Heart left ventricle (tissue), 13 donors: Measurements from ENCODE around the gene DHX38.

ENCODE experiments used
- POLR2A ChIP-seq, 2 donors: fragments of 450-650 bp; IDR thresholded peaks; one replicate each; pipeline ENCODE4 v1.6.1; 2017; ENCODE audit warnings: antibody characterized with exemption in 2 of 2, mild to moderate bottlenecking in 2 of 2, moderate library complexity in 2 of 2
- TF ChIP-seq, protein P1 (sequence below), 12 donors: fragments of 200-600 bp; sonication (generic) in 4 of 12; IDR thresholded peaks; one replicate each; pipeline versions ENCODE4 v1.5.0 to v1.8.0; 2018 to 2022; ENCODE audit warnings: antibody characterized with exemption in 12 of 12, mild to moderate bottlenecking in 5 of 12
- donor health status: ischemic (EF 13 %, LVEDD 7.1; RV severe dilation, severe dysfunction).
- donor health status: DM: no; HTN: yes; CAD: no.
- donor health status: DM: no; HTN: no; CAD: no.
- donor health status: ischemic (EF 25% LVEDD 6.9; RV normal size, moderate dysfunction).
- donor health status: ischemic (EF 25% LVEDD 5.7; RV mildly dilated, moderate dysfunction).
- donor health status: ischemic (EF 35%, LVEDD 5.7; RV mildly dilated, moderate dysfunction).
- donor health status: nonischemic (EF 11% LVEDD 7.7; RV severe dilation, severe dysfunction).
- donor health status: DM: yes; HTN: yes; CAD: no.
- donor health status: PGD.
- donor health status: ischemic (EF 29% LVEDD 5.4; RV normal size, mild dysfunction).
- donor health status: nonischemic (EF 23%, LVEDD 6.1; RV moderate dilation, normal function).

DNA sequence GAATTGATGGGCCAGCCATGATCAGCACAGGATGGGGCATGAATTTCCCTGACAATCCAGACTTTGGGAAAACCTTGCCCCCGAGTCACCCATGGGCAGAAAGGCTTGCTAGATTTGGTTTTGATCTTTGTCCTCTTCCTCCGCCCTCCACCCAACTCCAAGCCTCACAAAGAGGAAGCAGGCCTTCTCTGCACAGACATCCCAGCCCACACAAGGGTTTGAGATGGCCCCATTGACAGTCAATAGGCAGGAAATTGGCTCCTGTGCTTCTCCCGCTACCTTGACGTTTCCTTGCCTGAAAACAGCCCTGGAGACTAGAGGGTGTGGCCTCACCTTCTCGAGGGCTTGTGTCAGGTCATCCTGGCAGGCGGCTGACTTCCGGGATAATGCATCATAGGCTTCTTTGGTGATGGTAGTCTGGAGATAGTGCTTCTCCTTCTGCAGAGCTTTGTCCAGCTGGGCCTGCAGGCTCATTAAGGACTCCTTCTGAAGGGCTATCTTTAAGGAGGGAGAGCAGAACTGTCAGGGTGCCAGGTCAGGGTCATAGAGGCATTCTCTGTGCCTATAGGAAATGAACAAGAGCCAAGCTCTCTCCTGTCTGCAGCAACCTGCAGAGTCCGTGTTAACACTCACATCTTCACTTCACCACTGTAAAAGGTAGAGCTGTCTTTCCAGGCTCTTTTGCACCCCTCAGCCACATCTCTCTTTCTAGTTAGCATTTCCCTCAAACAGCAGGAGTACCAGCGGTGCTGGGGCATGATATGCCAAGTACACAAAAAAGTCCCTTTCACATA lies 32.2 kb downstream of the DHX38 start:
- TF ChIP-seq, protein P1, sequence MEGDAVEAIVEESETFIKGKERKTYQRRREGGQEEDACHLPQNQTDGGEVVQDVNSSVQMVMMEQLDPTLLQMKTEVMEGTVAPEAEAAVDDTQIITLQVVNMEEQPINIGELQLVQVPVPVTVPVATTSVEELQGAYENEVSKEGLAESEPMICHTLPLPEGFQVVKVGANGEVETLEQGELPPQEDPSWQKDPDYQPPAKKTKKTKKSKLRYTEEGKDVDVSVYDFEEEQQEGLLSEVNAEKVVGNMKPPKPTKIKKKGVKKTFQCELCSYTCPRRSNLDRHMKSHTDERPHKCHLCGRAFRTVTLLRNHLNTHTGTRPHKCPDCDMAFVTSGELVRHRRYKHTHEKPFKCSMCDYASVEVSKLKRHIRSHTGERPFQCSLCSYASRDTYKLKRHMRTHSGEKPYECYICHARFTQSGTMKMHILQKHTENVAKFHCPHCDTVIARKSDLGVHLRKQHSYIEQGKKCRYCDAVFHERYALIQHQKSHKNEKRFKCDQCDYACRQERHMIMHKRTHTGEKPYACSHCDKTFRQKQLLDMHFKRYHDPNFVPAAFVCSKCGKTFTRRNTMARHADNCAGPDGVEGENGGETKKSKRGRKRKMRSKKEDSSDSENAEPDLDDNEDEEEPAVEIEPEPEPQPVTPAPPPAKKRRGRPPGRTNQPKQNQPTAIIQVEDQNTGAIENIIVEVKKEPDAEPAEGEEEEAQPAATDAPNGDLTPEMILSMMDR (IDR thresholded peaks at IDR 0.05), result no peak
- no peak for TF ChIP-seq POLR2A (IDR thresholded peaks at IDR 0.05)
